HEK293 (cell line): ENCODE data around the gene EIF1AD.

ENCODE experiments used
- CTCF ChIA-PET: fragments of 350-600 bp; formaldehyde crosslinking; extraction: SDS; loops from one replicate; lab custom pipeline; 2021; ENCODE audit warnings: antibody characterized with exemption; lab: Yijun Ruan, JAX
- POLR2A ChIA-PET: fragments of 300-600 bp; formaldehyde crosslinking; extraction: SDS; loops from one replicate; lab custom pipeline; 2020; ENCODE audit warnings: antibody characterized with exemption, inconsistent platforms; lab: Yijun Ruan, JAX
- H3K27ac ChIP-seq: fragments of 200-500 bp; sonication (Bioruptor generic); 2 replicates; pipeline ENCODE4 v1.5.1; 2014; ENCODE audit warnings: low read depth, low read length, control low read depth, inconsistent platforms; ENCODE audit errors: extremely low read depth
- H3K36me3 ChIP-seq, 2 experiments: fragments of 200-500 bp in 1 of 2; sonication (Bioruptor generic) in 1 of 2; 1 replicate in 1 of 2; 2 replicates in 1 of 2; pipeline ENCODE4 v1.5.1; 2014 to 2017; ENCODE audit warnings: inconsistent platforms in 2 of 2, low read length in 2 of 2; ENCODE audit not compliant: control insufficient read depth in 2 of 2, insufficient read depth in 1 of 2
- H3K4me1 ChIP-seq: fragments of 200-500 bp; sonication (Bioruptor generic); 2 replicates; pipeline ENCODE4 v1.5.1; 2014; ENCODE audit warnings: mild to moderate bottlenecking, low read length, inconsistent platforms; ENCODE audit not compliant: control insufficient read depth, insufficient read depth
- H3K4me3 ChIP-seq: 2 replicates; pipeline ENCODE4 v1.5.1; 2011; ENCODE audit warnings: low read depth, mild to moderate bottlenecking, control low read depth, low read length, moderate library complexity
- H3K9me3 ChIP-seq: fragments of 200-500 bp; sonication (Bioruptor generic); 2 replicates; pipeline ENCODE4 v1.5.1; 2014; ENCODE audit warnings: low read depth, low read length, inconsistent platforms; ENCODE audit not compliant: control insufficient read depth, insufficient read depth
- BCL6B ChIP-seq: fragments of 450-650 bp; formaldehyde crosslinking; IDR thresholded peaks from 2 replicates; pipeline ENCODE4 v1.5.1; 2017; ENCODE audit warnings: missing biosample characterization, missing genetic modification characterization
- SCRT1 ChIP-seq: fragments of 450-650 bp; formaldehyde crosslinking; IDR thresholded peaks from 2 replicates; pipeline ENCODE4 v1.5.1; 2016; ENCODE audit warnings: missing biosample characterization, missing genetic modification characterization, borderline replicate concordance
- SCRT2 ChIP-seq: fragments of 450-650 bp; formaldehyde crosslinking; IDR thresholded peaks from 2 replicates; pipeline ENCODE4 v1.5.1; 2016; ENCODE audit warnings: missing biosample characterization, missing genetic modification characterization
- ZNF221 ChIP-seq: fragments of 450-650 bp; formaldehyde crosslinking; IDR thresholded peaks from 2 replicates; pipeline ENCODE4 v1.5.1; 2017; ENCODE audit warnings: missing biosample characterization, missing genetic modification characterization, borderline replicate concordance
- ZNF280D ChIP-seq: fragments of 450-650 bp; formaldehyde crosslinking; IDR thresholded peaks from 2 replicates; pipeline ENCODE4 v1.5.1; 2016; ENCODE audit warnings: missing biosample characterization, missing genetic modification characterization
- ZNF292 ChIP-seq: fragments of 450-650 bp; formaldehyde crosslinking; IDR thresholded peaks from 2 replicates; pipeline ENCODE4 v1.5.1; 2016; ENCODE audit warnings: low read depth, missing biosample characterization, missing genetic modification characterization, borderline replicate concordance
- ZNF335 ChIP-seq: fragments of 450-650 bp; formaldehyde crosslinking; conservative IDR thresholded peaks from 2 replicates; pipeline ENCODE4 v1.5.1; 2016; ENCODE audit warnings: missing biosample characterization, missing genetic modification characterization
- ZNF391 ChIP-seq: fragments of 450-650 bp; formaldehyde crosslinking; IDR thresholded peaks from 2 replicates; pipeline ENCODE4 v1.5.1; 2016; ENCODE audit warnings: low read depth, missing biosample characterization, missing genetic modification characterization, borderline replicate concordance
- ZNF404 ChIP-seq: fragments of 450-650 bp; formaldehyde crosslinking; IDR thresholded peaks from 2 replicates; pipeline ENCODE4 v1.5.1; 2017; ENCODE audit warnings: missing biosample characterization, missing genetic modification characterization
- ZNF544 ChIP-seq: fragments of 450-650 bp; formaldehyde crosslinking; IDR thresholded peaks from 2 replicates; pipeline ENCODE4 v1.5.0; 2017; ENCODE audit warnings: missing biosample characterization, missing genetic modification characterization
- ZNF558 ChIP-seq: fragments of 450-650 bp; formaldehyde crosslinking; IDR thresholded peaks from 2 replicates; pipeline ENCODE4 v1.5.1; 2016; ENCODE audit warnings: missing biosample characterization, missing genetic modification characterization
- ZNF560 ChIP-seq: fragments of 450-650 bp; formaldehyde crosslinking; IDR thresholded peaks from 2 replicates; pipeline ENCODE4 v1.5.1; 2017; ENCODE audit warnings: missing biosample characterization, missing genetic modification characterization, borderline replicate concordance
- ZNF561 ChIP-seq: fragments of 450-650 bp; IDR thresholded peaks from 2 replicates; pipeline ENCODE4 v1.5.1; 2018; ENCODE audit warnings: missing biosample characterization, missing genetic modification characterization, borderline replicate concordance
- ZNF692 ChIP-seq: fragments of 450-650 bp; formaldehyde crosslinking; IDR thresholded peaks from 2 replicates; pipeline ENCODE4 v1.5.1; 2016; ENCODE audit warnings: missing biosample characterization, missing genetic modification characterization

EIF1AD gene

GRCh38 chr11:65997286-65997685 is 4.7 kb downstream of the EIF1AD start:
- Histone ChIP-seq H3K27ac (no peak overlapping the region), H3K4me1 (no peaks in the 10 kb centered on the region), H3K4me3 (no peak overlapping the region), H3K36me3 (peaks cover 13 to 44% of the 10 kb centered on the region in 2 experiments), H3K9me3 (no peaks in the 10 kb centered on the region)
- ChIA-PET POLR2A (interaction anchor here (0.6 to 0.7 kb wide), 3 partner anchors 38 to 862 kb away, joined by 3 read pairs; partner anchors contain the start of gene FIBP), CTCF (interaction anchor here (0.6 to 1.3 kb wide), 3 partner anchors 25 to 107 kb away, joined by 3 to 5 read pairs (median 3); no protein-coding TSS in a partner anchor)
- TF ChIP-seq ZNF692 (tag by site-specific recombination) = no peak
- no peak for TF ChIP-seq BCL6B (tag by site-specific recombination)
- TF ChIP-seq ZNF221 (tag by site-specific recombination) = no peak
- TF ChIP-seq ZNF404 (tag by site-specific recombination) = no peak
- TF ChIP-seq ZNF544 = no peak
- no peak for TF ChIP-seq ZNF292 (tag by site-specific recombination)
- no peak for TF ChIP-seq SCRT2 (tag by site-specific recombination)
- no peak for TF ChIP-seq ZNF280D (tag by site-specific recombination)
- TF ChIP-seq ZNF560 (tag by site-specific recombination) = no peak
- no peak for TF ChIP-seq ZNF558 (tag by site-specific recombination)
- no peak for TF ChIP-seq SCRT1 (tag by site-specific recombination)
- no peak for TF ChIP-seq ZNF561 (tag by site-specific recombination)
- TF ChIP-seq ZNF335 (tag by site-specific recombination) = no peak

- H3K4me3 ChIP-seq = no peak overlapping the region
- POLR2A ChIA-PET = interaction anchor here (1.8 kb wide), 1 partner anchor 11 kb away, joined by 4 read pairs; no protein-coding TSS in a partner anchor
- no peak for TF ChIP-seq ZNF391
- CTCF ChIA-PET = interaction anchor here (0.6 to 7.2 kb wide), 8 partner anchors 12 to 440 kb away, joined by 3 to 59 read pairs (median 6); partner anchors contain the start of gene KAT5
- H3K36me3 ChIP-seq = peaks cover 4 to 13% of the 10 kb centered on the region in 2 experiments; a peak in 2 of 3 replicates
- no peaks in the 10 kb centered on the region for H3K9me3 ChIP-seq
- H3K27ac ChIP-seq = no peak overlapping the region
- no peaks in the 10 kb centered on the region for H3K4me1 ChIP-seq
Observed at GRCh38 chr11:65992056-65992455, 9.9 kb downstream of the EIF1AD start.
